Esophagus muscularis mucosa (tissue), 4 donors: ENCODE data around the gene BHLHA9. TPM values are rescaled to one million over a fixed set of nuclear protein-coding genes. Genes with fewer than 3 reads are reported as not detected.
"Not testable (repeated sequence)": the region's sequence is repeated elsewhere in the genome, so short reads cannot be mapped to it uniquely, and the experiment has no call there.

ENCODE experiments used
- DNase-seq: peaks from one replicate; pipeline ENCODE4 v3.0.0-alpha.2; 2017; ENCODE audit errors: extremely low spot score
- H3K27ac ChIP-seq, 4 donors: fragments of 200-600 bp; sonication (generic); replicated peaks in 1 of 4; 1 replicate in 3 of 4; 2 replicates in 1 of 4; pipeline ENCODE4 v1.5.1; 2016 to 2019; ENCODE audit warnings: mild to moderate bottlenecking in 1 of 4
- H3K27me3 ChIP-seq, 4 donors: fragments of 200-600 bp; sonication (generic); one replicate each; pipeline versions ENCODE4 v1.5.1 to v1.6.0; 2016 to 2019
- H3K36me3 ChIP-seq, 4 donors: fragments of 200-600 bp; sonication (generic); one replicate each; pipeline ENCODE4 v1.5.1; 2016 to 2019
- H3K4me1 ChIP-seq, 4 donors: fragments of 200-600 bp; sonication (generic); one replicate each; pipeline ENCODE4 v1.5.1; 2016 to 2019
- H3K4me3 ChIP-seq, 4 donors: fragments of 200-600 bp; sonication (generic); 1 replicate in 2 of 4; 2 replicates in 2 of 4; pipeline ENCODE4 v1.5.1; 2016 to 2019; ENCODE audit warnings: mild to moderate bottlenecking in 4 of 4, moderate library complexity in 1 of 4
- H3K9me3 ChIP-seq, 4 donors: fragments of 200-600 bp; sonication (generic); 1 replicate in 3 of 4; 2 replicates in 1 of 4; pipeline ENCODE4 v1.5.1; 2016 to 2019
- EP300 ChIP-seq: sonication (generic); formaldehyde crosslinking; IDR thresholded peaks from one replicate; pipeline ENCODE4 v1.6.1; 2017; ENCODE audit warnings: antibody characterized with exemption
- POLR2A ChIP-seq: fragments of 450-650 bp; IDR thresholded peaks from one replicate; pipeline ENCODE4 v1.6.1; 2017; ENCODE audit warnings: antibody characterized with exemption, moderate library complexity, mild to moderate bottlenecking, low read depth
- POLR2AphosphoS5 ChIP-seq, 2 donors: sonication (generic); formaldehyde crosslinking; IDR thresholded peaks; one replicate each; pipeline ENCODE4 v1.6.1; 2017; ENCODE audit warnings: antibody characterized with exemption in 2 of 2
- WGBS: methylation state at CpG from one replicate; pipeline ENCODE4 v1.1.5; 2018; 5-methylcytosine and 5-hydroxymethylcytosine counted together
- intact Hi-C: fragments of 100-400 bp; cut with DNase I; formaldehyde crosslinking; loops from one replicate; pipeline ENCODE4 v1.15.1; 2023
- total RNA-seq, 4 donors: library from RNA; depleted of rRNA; stranded (reverse); fragments of >200 nt; gene quantifications; one replicate each; pipeline versions ENCODE4 v1.1.0 to v1.2.1, GENCODE V29; 2016
- TF ChIP-seq, protein P1 (sequence below), 3 experiments: fragments of 200-600 bp in 2 of 3; fragments of 450-650 bp in 1 of 3; sonication (generic) in 2 of 3; IDR thresholded peaks; one replicate each; pipeline ENCODE4 v1.5.1; 2017 to 2019; ENCODE audit warnings: antibody characterized with exemption in 3 of 3, mild to moderate bottlenecking in 2 of 3, moderate library complexity in 1 of 3

BHLHA9 gene
- total RNA-seq, 4 donors from 2014 or later = not detected

DNA sequence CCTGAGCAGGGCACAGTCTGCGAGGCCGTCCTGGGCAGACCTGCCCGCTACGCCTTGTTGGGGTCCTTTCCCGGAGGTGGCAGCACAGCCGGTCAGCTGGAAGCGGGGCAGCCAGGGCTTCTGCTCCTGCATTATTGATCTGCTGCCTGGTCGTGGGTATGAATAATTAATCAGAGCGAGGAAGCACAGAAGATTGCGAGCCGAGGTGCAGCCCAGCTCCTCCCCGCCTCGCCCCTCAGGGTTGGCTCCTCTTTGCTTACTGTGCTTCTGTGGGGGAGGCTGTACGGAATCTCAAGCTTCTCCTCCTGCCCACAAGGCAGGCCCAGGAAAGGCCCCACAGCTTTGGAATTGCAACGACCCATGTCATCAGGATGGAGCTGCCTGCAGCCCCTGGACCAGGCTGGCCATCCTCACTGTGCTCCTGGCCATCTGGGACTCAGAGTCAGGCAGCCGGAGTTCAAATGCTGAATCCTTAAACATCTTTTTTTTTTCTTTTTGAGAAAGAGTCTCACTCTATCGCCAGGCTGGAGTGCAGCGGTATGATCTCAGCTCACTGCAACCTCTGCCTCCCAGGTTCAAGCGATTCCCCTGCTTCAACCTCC lies 34.8 kb downstream of the BHLHA9 start:
- Histone ChIP-seq H3K4me1 (no peaks in the 10 kb centered on the region), H3K9me3 (no peaks in the 10 kb centered on the region), H3K36me3 (no peaks in the 10 kb centered on the region), H3K4me3 (no peak overlapping the region), H3K27me3 (peaks cover 0 to 76% (median 0%) of the 10 kb centered on the region in 4 donors), H3K27ac (no peak overlapping the region)
- 80% methylated on average over 19 of the region's 19 CpGs for WGBS
- no peak for DNase-seq
- intact Hi-C loops = no loop called here
- TF ChIP-seq POLR2AphosphoS5 (IDR thresholded peaks at IDR 0.05) (no peak), POLR2A (no peak), EP300 (no peak)
- TF ChIP-seq, protein P1, sequence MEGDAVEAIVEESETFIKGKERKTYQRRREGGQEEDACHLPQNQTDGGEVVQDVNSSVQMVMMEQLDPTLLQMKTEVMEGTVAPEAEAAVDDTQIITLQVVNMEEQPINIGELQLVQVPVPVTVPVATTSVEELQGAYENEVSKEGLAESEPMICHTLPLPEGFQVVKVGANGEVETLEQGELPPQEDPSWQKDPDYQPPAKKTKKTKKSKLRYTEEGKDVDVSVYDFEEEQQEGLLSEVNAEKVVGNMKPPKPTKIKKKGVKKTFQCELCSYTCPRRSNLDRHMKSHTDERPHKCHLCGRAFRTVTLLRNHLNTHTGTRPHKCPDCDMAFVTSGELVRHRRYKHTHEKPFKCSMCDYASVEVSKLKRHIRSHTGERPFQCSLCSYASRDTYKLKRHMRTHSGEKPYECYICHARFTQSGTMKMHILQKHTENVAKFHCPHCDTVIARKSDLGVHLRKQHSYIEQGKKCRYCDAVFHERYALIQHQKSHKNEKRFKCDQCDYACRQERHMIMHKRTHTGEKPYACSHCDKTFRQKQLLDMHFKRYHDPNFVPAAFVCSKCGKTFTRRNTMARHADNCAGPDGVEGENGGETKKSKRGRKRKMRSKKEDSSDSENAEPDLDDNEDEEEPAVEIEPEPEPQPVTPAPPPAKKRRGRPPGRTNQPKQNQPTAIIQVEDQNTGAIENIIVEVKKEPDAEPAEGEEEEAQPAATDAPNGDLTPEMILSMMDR (IDR thresholded peaks at IDR 0.05) = no peak

DNA sequence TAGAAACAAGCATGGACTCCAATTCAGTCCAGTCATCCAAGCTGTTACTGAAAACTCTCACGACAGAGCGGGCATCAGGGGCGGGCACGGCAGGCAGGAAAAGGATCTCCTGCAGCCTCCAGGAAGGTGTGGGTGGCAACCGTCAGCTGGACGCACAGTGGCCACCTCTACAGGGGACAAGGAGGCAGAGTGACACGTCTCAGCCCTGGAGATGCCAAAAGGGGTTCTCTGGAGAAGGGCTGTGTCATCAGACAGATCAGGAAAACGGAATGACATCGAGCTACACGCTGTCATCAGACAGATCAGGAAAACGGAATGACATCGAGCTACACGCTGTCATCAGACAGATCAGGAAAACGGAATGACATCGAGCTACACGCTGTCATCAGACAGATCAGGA lies 37.6 kb downstream of the BHLHA9 start:
- H3K9me3 ChIP-seq, intact Hi-C loops, DNase-seq, H3K4me3 ChIP-seq, H3K27ac ChIP-seq, H3K4me1 ChIP-seq, H3K36me3 ChIP-seq: not testable (repeated sequence)
- WGBS = 75% methylated on average over 9 of the region's 16 CpGs
- H3K27me3 ChIP-seq = peaks cover 0 to 60% (median 0%) of the 10 kb centered on the region in 4 donors

DNA sequence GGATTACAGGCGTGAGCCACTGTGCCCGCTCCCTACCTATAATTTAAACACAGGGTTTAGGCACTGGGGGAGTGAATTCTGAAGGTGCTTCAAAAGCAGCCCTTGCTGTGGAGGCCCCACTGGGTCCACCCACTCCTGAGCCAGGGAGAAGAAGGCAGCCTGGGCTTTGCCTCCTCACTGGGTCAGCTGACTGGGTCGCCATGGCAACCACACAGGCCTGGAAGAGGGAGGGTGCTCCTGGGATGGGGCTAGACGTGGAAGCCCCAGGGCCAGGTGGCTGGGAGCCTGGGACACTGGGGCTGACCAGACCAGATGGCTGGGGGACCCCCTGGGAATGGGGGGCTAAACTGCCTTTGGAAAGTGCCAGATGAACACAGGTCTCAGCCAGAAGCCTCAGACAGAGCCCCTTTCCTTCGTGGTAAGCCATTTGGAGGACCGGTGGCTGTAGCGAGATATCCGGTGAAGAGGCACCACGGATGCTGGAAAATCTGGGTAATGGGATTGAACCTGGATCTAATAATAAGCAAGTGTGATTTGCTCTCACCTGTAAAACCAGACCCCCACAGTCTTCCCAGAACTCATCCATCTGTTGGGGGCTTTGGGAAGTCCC lies 42.1 kb downstream of the BHLHA9 start:
- no peaks in the 10 kb centered on the region for H3K9me3 ChIP-seq
- H3K4me3 ChIP-seq = no peak overlapping the region
- peaks cover 0 to 45% (median 2%) of the 10 kb centered on the region in 4 donors for H3K27me3 ChIP-seq
- no peak overlapping the region for H3K27ac ChIP-seq
- H3K4me1 ChIP-seq = peaks cover 0 to 3% (median 0%) of the 10 kb centered on the region in 4 donors
- TF ChIP-seq POLR2A (no peak), EP300 (no peak), POLR2AphosphoS5 (IDR thresholded peaks at IDR 0.05) (no peak)
- TF ChIP-seq, protein P1 (IDR thresholded peaks at IDR 0.05) = no peak
- intact Hi-C loops = no loop called here
- DNase-seq = no peak
- 72% methylated on average over 7 of the region's 9 CpGs for WGBS
- no peaks in the 10 kb centered on the region for H3K36me3 ChIP-seq

DNA sequence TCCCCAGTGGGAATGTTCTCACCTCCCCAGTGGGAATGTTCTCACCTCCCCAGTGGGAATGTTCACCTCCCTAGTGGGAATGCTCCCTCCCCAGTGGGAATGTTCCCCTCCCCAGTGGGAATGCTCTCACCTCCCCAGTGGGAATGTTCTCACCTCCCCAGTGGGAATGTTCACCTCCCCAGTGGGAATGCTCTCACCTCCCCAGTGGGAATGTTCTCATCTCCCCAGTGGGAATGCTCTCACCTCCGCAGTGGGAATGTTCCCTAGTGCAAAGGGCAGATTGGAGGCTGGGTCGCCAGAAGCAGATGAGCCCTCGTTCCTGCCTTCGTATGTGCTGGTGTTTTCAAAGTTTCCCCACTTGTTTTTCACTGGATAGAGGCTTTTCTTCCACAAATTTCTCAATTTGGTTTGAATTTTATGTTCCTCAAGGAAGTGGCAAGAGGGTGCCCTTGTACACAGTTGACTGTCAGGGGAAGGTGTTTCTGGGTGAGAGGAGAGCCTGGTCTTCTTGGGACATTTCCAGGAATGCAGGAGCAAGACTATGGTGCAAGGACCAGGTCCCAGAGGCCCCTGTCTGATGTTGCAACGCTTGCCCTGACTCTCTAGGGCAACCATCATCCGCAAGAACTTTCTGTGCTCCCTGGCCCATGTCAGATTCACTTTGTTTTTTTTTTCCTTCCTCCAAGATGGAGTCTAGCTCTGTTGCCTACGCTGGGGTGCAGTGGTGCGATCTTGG lies 43.2 kb downstream of the BHLHA9 start:
- peaks cover 4 to 6% (median 4%) of the 10 kb centered on the region in 4 donors for H3K4me1 ChIP-seq
- TF ChIP-seq, protein P1 (IDR thresholded peaks at IDR 0.05) = no peak
- no peak for TF ChIP-seq POLR2A
- no peak for TF ChIP-seq POLR2AphosphoS5 (IDR thresholded peaks at IDR 0.05)
- no peak for TF ChIP-seq EP300
- no peaks in the 10 kb centered on the region for H3K36me3 ChIP-seq
- H3K27me3 ChIP-seq = peaks cover 0 to 39% (median 2%) of the 10 kb centered on the region in 4 donors
- intact Hi-C loops = no loop called here
- H3K4me3 ChIP-seq = no peak overlapping the region
- H3K9me3 ChIP-seq = no peaks in the 10 kb centered on the region
- DNase-seq = no peak
- H3K27ac ChIP-seq = no peak overlapping the region
- 78% methylated on average over 8 of the region's 8 CpGs for WGBS

DNA sequence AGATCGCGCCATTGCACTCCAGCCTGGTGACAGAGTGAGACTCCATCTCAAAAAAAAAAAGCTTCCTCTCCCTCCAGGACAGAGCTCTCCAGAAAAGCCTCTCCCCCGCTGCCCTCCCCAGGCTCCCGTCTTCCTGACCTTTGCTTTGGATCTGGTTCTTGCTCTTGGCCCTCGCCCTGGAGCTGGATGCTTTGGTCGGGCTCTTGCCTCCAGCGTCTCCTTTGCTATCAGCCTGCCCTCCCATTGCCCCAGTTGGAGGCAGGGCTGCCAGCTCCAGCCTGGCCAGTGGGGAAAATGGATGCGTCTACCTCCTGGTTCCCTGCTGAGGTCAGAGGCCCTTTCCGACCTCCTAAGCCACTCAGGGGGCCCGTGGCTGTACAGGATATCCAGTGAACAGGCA lies 45.2 kb downstream of the BHLHA9 start:
- Histone ChIP-seq H3K36me3 (no peaks in the 10 kb centered on the region), H3K27me3 (peaks cover 0 to 39% (median 2%) of the 10 kb centered on the region in 4 donors), H3K4me1 (peaks cover 12 to 14% (median 12%) of the 10 kb centered on the region in 4 donors), H3K4me3 (no peak overlapping the region), H3K9me3 (no peaks in the 10 kb centered on the region), H3K27ac (no peak overlapping the region)
- 66% methylated on average over 10 of the region's 10 CpGs for WGBS
- intact Hi-C loops = no loop called here
- DNase-seq = no peak
- no peak for TF ChIP-seq POLR2AphosphoS5 (IDR thresholded peaks at IDR 0.05)
- TF ChIP-seq, protein P1 (IDR thresholded peaks at IDR 0.05) = no peak
- TF ChIP-seq EP300 = no peak
- TF ChIP-seq POLR2A = no peak
